Stomach (tissue), 9 donors: Measurements from ENCODE around the gene ZNF35. TPM values are rescaled to one million over a fixed set of nuclear protein-coding genes. Genes with fewer than 3 reads are reported as not detected.

Experiments
- DNase-seq, 2 donors: peaks; one replicate each; pipeline versions ENCODE4 v3.0.0 to v3.0.0-alpha.2; 2013 to 2019
- H3K27ac ChIP-seq, 5 donors: fragments of 200-600 bp in 4 of 5; sonication (generic) in 4 of 5; one replicate each; pipeline ENCODE4 v1.5.1; 2013 to 2019; ENCODE audit warnings: mild to moderate bottlenecking in 1 of 5, moderate library complexity in 1 of 5
- H3K27me3 ChIP-seq, 3 donors: fragments of 200-600 bp; sonication (generic); one replicate each; pipeline ENCODE4 v1.5.1; 2017 to 2019; ENCODE audit warnings: mixed run types in 1 of 3
- H3K36me3 ChIP-seq, 4 donors: fragments of 200-600 bp; sonication (generic); 1 replicate in 3 of 4; 2 replicates in 1 of 4; pipeline ENCODE4 v1.5.1; 2016 to 2019
- H3K4me1 ChIP-seq, 4 donors: fragments of 200-600 bp; sonication (generic); one replicate each; pipeline ENCODE4 v1.5.1; 2016 to 2019
- H3K4me3 ChIP-seq, 4 donors: fragments of 200-600 bp; sonication (generic) in 3 of 4; one replicate each; pipeline ENCODE4 v1.5.1; 2016 to 2019; ENCODE audit warnings: mild to moderate bottlenecking in 1 of 4
- H3K9me3 ChIP-seq, 4 donors: fragments of 200-600 bp; sonication (generic); one replicate each; pipeline ENCODE4 v1.5.1; 2016 to 2019
- EP300 ChIP-seq: sonication (generic); formaldehyde crosslinking; IDR thresholded peaks from one replicate; pipeline ENCODE4 v1.6.1; 2017; ENCODE audit warnings: antibody characterized with exemption
- POLR2A ChIP-seq, 4 donors: fragments of 450-650 bp; IDR thresholded peaks; one replicate each; pipeline ENCODE4 v1.6.1; 2016; ENCODE audit warnings: antibody characterized with exemption in 4 of 4, control low read depth in 2 of 4, mild to moderate bottlenecking in 1 of 4, moderate library complexity in 1 of 4
- POLR2AphosphoS5 ChIP-seq, 3 donors: sonication (generic); formaldehyde crosslinking; IDR thresholded peaks; one replicate each; pipeline ENCODE4 v1.6.1; 2016; ENCODE audit warnings: antibody characterized with exemption in 3 of 3
- WGBS, 5 donors: extraction: QIAGEN DNeasy Blood & Tissue Kit in 3 of 5; methylation state at CpG; one replicate each; pipeline versions ENCODE4 v1.1.5 to v1.1.7; 2013 to 2018; 5-methylcytosine and 5-hydroxymethylcytosine counted together
- intact Hi-C: fragments of 100-400 bp; cut with DNase I; formaldehyde crosslinking; loops from one replicate; pipeline ENCODE4 v1.15.1; 2023; ENCODE audit warnings: low total_unique reads
- polyA plus RNA-seq, 3 donors: library from polyadenylated mRNA; stranded (reverse); fragments of 200-250 nt; gene quantifications; one replicate each; pipeline ENCODE4 v1.2.3, GENCODE V29; 2013
- total RNA-seq, 5 donors: library from RNA; depleted of rRNA; stranded (reverse); fragments of >200 nt; gene quantifications; one replicate each; pipeline versions ENCODE4 v1.1.0 to v1.2.3, GENCODE V29; 2014 to 2016
- TF ChIP-seq, protein P1 (sequence below), 7 experiments: fragments of 450-650 bp in 4 of 7; fragments of 200-600 bp in 3 of 7; sonication (generic) in 3 of 7; IDR thresholded peaks; one replicate each; pipeline ENCODE4 v1.5.1; 2016 to 2019; ENCODE audit warnings: antibody characterized with exemption in 7 of 7, control low read depth in 2 of 7, mild to moderate bottlenecking in 1 of 7
- donor health status: healthy with polysubstance abuse.
- donor health status: Bipolar disorder and iron deficiency.
- donor health status: healthy.

Gene ZNF35
- total and polyA plus RNA-seq, 8 donors: 2.1 to 23.7 (median 4.4) TPM

DNA sequence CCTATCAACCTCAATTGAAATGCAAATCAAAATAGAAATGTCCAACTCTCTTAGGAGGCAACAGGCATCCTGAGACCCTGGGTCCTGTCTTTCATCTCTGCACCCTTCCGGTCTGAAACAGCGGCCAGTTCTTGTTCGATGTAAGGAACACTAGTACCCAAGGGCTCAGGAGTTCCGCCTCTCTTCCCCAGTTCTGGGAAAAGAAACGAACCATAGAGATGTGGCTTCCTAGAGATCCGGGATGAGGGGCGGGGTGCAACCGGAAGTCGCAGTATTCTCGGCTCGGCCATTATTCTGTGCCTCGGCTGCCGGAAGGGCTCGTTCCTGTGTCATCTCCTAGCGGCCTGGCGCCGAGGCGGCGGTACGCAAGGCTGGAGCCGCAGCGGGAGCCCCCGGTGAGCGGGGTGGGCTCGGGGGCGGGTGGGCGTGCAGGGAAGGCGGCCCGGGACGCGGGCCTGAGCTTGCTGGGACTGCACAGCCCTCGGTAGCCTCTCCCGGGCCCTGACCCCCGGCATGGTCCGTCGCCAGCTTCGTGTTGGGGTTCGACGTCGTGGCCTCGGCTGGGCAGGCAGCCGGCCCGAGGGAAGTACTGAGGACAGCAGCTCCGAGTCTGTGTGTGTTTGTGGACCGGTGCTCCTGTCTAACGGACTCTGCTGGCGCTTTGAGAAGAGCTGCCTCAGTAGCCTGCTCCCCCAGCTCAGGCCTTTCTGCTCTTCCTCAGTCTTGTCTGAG is 23.6 kb upstream of the ZNF35 start, which contains the start of gene ZNF197:
TSS of gene ZNF197 (plus strand) at position 288 of the 732 bp plus-strand sequence. CDS start 4,119 bp downstream, outside the sequence.
- H3K4me1 ChIP-seq: peaks cover 9 to 46% (median 22%) of the 10 kb centered on the region in 4 donors
- peaks cover 5 to 15% (median 13%) of the 10 kb centered on the region in 4 donors for H3K36me3 ChIP-seq
- intact Hi-C loops: no loop called here
- H3K27ac ChIP-seq: peak within 1 kb of the TSS; percentile 89 to 94 (median 90)
- DNase-seq: peak; percentile 82 to 96
- peak within 1 kb of the TSS; percentile 91 to 96 (median 94) for H3K4me3 ChIP-seq
- no peaks in the 10 kb centered on the region for H3K9me3 ChIP-seq
- WGBS, 5 donors: 0 to 2% (median 1%) methylated on average over 23 to 47 of the region's 47 CpGs
- no peaks in the 10 kb centered on the region for H3K27me3 ChIP-seq
- TF ChIP-seq, protein P1, sequence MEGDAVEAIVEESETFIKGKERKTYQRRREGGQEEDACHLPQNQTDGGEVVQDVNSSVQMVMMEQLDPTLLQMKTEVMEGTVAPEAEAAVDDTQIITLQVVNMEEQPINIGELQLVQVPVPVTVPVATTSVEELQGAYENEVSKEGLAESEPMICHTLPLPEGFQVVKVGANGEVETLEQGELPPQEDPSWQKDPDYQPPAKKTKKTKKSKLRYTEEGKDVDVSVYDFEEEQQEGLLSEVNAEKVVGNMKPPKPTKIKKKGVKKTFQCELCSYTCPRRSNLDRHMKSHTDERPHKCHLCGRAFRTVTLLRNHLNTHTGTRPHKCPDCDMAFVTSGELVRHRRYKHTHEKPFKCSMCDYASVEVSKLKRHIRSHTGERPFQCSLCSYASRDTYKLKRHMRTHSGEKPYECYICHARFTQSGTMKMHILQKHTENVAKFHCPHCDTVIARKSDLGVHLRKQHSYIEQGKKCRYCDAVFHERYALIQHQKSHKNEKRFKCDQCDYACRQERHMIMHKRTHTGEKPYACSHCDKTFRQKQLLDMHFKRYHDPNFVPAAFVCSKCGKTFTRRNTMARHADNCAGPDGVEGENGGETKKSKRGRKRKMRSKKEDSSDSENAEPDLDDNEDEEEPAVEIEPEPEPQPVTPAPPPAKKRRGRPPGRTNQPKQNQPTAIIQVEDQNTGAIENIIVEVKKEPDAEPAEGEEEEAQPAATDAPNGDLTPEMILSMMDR (IDR thresholded peaks at IDR 0.05): peak in 1 of 7 experiments; percentile 12
- TF ChIP-seq POLR2AphosphoS5 (IDR thresholded peaks at IDR 0.05) (peak; percentile 65 to 84 (median 65)), POLR2A (IDR thresholded peaks at IDR 0.05) (no peak), EP300 (no peak)

DNA sequence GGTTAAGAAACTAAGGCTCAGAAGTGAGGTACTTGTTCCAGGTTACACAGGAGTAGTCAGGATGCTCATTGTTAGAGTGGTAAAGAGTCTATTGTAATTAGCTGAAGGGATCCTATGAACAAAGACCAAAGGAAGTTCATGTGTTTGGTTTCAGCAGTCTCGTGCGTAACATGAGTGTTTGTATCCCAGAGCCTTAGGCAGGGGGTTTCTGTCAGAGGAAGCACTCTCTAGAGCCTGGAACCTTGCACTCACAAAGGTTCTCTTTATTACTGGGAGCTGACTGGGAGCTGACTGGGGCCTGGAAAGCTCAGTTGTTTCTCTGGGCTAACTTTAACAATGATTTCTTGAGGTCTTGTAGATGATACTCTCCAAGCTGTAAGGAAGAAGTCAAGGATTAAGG is 19.8 kb upstream of the ZNF35 start:
- Histone ChIP-seq H3K4me1 (peaks cover 9 to 51% (median 22%) of the 10 kb centered on the region in 4 donors), H3K9me3 (no peaks in the 10 kb centered on the region), H3K36me3 (peaks cover 23 to 53% (median 51%) of the 10 kb centered on the region in 4 donors), H3K27me3 (no peaks in the 10 kb centered on the region), H3K4me3 (no peak overlapping the region), H3K27ac (no peak overlapping the region)
- 78 to 98% (median 86%) methylated on average over 2 of the region's 2 CpGs for WGBS, 5 donors
- no peak for TF ChIP-seq POLR2AphosphoS5 (IDR thresholded peaks at IDR 0.05)
- no peak for TF ChIP-seq EP300
- TF ChIP-seq, protein P1 (IDR thresholded peaks at IDR 0.05): no peak
- TF ChIP-seq POLR2A (IDR thresholded peaks at IDR 0.05): no peak
- no peak for DNase-seq
- intact Hi-C loops: no loop called here

DNA sequence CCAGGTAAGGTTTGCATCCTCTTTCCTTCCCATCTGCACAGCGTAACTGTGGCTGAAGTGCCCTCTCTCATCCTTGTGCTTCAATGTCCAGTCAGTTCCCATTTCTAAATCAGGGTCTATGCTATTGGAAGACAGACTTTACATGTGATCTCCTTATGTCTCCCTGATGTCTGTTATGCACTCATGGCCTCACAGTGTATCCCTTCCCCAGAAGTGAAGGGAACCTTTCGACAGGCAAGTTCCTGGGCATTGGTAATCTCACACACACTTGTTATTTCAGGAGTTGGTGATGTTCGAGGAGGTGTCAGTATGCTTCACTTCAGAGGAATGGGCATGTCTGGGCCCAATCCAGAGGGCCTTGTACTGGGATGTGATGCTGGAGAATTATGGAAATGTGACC is 16.3 kb upstream of the ZNF35 start:
- intact Hi-C loops: no loop called here
- Histone ChIP-seq H3K36me3 (peaks cover 34 to 87% (median 85%) of the 10 kb centered on the region in 4 donors), H3K9me3 (peaks cover 0 to 10% (median 0%) of the 10 kb centered on the region in 4 donors), H3K27me3 (no peaks in the 10 kb centered on the region), H3K4me1 (peaks cover 0 to 26% (median 5%) of the 10 kb centered on the region in 4 donors), H3K4me3 (no peak overlapping the region), H3K27ac (no peak overlapping the region)
- no peak for DNase-seq
- WGBS, 5 donors: 94 to 99% (median 98%) methylated on average over 3 of the region's 3 CpGs
- TF ChIP-seq POLR2AphosphoS5 (IDR thresholded peaks at IDR 0.05): no peak
- TF ChIP-seq, protein P1 (IDR thresholded peaks at IDR 0.05): no peak
- TF ChIP-seq EP300: no peak
- no peak for TF ChIP-seq POLR2A (IDR thresholded peaks at IDR 0.05)

DNA sequence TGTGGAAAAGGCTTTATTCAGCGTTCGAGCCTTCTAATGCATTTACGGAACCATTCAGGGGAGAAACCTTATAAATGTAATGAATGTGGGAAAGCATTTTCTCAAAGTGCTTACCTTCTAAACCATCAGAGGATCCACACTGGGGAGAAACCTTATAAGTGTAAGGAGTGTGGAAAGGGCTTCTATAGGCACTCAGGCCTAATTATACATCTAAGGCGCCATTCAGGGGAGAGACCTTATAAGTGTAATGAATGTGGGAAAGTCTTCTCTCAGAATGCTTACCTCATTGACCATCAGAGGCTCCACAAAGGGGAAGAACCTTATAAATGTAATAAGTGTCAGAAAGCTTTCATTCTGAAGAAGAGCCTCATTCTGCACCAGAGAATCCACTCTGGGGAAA is 6.2 kb upstream of the ZNF35 start:
- intact Hi-C loops: no loop called here
- peaks cover 42 to 72% (median 62%) of the 10 kb centered on the region in 4 donors for H3K36me3 ChIP-seq
- TF ChIP-seq, protein P1 (IDR thresholded peaks at IDR 0.05): no peak
- TF ChIP-seq POLR2A (IDR thresholded peaks at IDR 0.05) (no peak), POLR2AphosphoS5 (IDR thresholded peaks at IDR 0.05) (no peak), EP300 (no peak)
- 97 to 100% (median 99%) methylated on average over 4 of the region's 4 CpGs for WGBS, 5 donors
- DNase-seq: no peak
- no peak overlapping the region for H3K27ac ChIP-seq
- H3K27me3 ChIP-seq: no peaks in the 10 kb centered on the region
- no peak overlapping the region for H3K4me3 ChIP-seq
- H3K9me3 ChIP-seq: peaks cover 22 to 77% (median 54%) of the 10 kb centered on the region in 4 donors
- no peaks in the 10 kb centered on the region for H3K4me1 ChIP-seq
